ENCODE results near the gene MYBBP1A.

Gene MYBBP1A

GRCh38 chr17:4536742-4537411 is 18.3 kb downstream of the MYBBP1A start:
- DNase-seq (ENCODE audit: low read depth in 2 of 2): no peak

DNA sequence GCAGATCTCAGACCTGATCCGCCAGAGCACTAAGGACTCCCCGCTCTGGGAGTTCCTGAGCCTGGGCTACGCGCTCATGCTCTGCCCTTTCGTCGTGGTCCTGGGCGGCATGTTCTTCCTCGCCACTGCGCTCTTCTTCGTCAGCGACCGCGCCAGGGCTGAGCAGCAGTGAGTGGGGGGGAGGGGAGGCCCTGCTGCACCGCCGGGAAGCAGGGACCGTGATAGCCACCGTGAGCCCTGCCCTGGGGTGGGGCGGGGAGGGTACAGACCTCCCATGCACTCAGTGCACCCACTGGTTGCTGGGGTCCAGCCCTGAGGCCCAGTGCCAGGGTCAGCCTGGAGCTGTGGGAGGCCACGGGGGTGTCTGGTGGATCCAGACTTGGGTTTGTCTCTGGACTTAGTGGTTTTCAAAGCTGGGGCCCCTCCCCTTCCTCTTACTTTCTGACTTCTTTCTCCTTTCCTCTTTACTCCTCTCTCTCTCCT is 18.9 kb downstream of the MYBBP1A start:
- DNase-seq (ENCODE audit: low read depth in 2 of 2): no peak

DNA sequence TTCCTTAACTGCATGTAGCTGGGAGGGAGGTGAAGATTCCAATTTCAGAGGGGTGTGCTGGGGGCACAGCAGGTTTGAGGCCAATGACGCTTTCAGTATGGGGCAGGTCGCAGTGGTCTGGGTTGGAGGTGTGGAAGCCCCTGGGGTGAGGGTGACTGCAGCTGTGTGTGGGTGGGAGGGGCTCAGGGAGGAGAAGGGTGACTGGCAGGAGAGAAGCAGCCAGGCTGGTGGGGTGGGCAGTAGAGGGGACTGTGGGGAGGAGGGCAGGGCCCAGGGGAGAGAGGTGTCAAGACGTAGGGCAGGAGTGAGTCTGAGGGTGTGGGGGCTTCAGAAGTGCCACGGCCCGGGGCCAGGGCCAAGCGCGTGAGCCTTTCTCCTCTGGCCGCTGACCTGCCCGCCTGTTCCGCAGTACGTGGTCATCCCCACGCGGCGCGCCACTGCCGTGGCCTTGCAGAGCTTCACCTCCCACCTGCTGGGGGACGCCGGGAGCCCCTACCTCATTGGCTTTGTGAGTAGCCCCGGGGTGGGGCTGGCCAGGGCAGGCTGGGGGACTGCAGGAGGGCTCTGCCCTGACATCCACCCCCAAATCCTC is 19.4 kb downstream of the MYBBP1A start:
- no peak for DNase-seq (ENCODE audit: low read depth in 2 of 2)

GRCh38 chr17:4534928-4535666 is 20.1 kb downstream of the MYBBP1A start:
- no peak for DNase-seq (ENCODE audit: low read depth in 2 of 2)

GRCh38 chr17:4534515-4534914 is 20.7 kb downstream of the MYBBP1A start:
- no peak for DNase-seq (ENCODE audit: low read depth in 2 of 2)

DNA sequence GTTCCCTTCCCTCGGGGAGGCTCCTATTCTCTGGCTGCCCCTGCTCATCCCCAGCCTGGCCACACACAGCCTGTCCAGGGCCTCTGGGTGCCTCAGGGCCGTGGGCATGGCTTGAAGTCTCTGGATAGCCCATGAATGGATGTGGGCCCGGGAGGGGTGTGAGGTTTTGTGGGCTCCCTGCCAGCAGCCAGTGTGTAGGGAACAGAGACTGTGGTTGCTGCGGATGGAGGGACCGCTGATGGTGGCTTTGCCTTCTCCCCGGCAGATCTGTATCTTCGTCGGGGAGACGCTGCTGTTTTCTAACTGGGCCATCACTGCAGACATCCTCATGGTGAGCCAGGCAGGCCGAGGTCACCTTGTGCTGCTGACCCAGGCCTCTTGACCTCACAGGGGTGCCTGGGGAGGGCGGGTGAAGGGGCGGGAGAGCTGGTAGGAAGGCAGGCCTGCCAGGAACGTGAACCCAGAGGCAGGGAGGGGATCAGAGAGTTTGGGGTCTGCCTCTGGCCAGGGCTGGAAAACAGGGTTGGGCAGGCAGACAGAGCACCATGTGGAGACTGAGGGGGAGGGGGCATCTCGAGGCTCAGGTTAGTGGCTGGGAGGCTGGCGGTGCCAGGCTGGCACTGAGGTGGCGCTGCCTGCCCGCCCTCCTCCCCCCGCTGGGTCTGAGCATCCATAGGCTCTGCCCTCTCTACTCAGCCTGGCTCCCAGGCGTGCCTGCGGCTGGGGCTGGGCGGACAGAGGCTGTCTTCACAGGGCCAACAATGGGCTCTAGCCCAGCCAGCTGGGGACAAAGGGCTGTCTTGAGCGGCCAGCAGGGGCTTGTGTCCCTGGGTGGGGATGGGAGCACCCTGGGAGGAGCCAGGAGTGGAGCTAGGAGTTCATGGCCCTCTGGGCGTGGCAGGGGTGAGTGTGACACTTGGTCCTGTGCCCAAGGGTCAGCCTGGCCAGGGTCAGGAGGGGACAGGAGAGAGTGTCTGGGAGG is 21.4 kb downstream of the MYBBP1A start:
- no peak for DNase-seq (ENCODE audit: low read depth in 2 of 2)

DNA sequence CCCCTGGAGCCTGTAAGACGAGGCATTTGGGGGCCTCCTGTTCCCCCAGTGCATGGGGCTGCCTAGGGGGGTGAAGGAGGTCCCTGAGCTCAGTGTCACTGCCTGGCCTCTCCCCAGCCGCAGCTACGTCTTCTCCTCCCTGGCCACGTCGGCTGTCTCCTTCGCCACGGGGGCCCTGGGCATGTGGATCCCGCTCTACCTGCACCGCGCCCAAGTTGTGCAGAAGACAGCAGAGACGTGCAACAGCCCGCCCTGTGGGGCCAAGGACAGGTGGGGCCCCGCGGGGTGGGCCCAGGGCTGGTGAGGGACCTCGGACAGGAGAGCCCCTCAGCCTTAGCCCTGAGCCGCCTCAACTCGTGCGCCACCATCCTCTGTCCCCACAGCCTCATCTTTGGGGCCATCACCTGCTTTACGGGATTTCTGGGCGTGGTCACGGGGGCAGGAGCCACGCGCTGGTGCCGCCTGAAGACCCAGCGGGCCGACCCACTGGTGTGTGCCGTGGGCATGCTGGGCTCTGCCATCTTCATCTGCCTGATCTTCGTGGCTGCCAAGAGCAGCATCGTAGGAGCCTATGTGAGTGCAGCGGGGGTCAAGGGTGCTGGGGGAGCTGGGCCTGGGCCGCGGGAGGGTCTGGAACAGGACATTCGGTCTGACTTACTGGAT is 22.2 kb downstream of the MYBBP1A start:
- DNase-seq (ENCODE audit: low read depth in 2 of 2): no peak

GRCh38 chr17:4531988-4532736 is 23.0 kb downstream of the MYBBP1A start:
- DNase-seq (ENCODE audit: low read depth in 2 of 2): no peak

DNA sequence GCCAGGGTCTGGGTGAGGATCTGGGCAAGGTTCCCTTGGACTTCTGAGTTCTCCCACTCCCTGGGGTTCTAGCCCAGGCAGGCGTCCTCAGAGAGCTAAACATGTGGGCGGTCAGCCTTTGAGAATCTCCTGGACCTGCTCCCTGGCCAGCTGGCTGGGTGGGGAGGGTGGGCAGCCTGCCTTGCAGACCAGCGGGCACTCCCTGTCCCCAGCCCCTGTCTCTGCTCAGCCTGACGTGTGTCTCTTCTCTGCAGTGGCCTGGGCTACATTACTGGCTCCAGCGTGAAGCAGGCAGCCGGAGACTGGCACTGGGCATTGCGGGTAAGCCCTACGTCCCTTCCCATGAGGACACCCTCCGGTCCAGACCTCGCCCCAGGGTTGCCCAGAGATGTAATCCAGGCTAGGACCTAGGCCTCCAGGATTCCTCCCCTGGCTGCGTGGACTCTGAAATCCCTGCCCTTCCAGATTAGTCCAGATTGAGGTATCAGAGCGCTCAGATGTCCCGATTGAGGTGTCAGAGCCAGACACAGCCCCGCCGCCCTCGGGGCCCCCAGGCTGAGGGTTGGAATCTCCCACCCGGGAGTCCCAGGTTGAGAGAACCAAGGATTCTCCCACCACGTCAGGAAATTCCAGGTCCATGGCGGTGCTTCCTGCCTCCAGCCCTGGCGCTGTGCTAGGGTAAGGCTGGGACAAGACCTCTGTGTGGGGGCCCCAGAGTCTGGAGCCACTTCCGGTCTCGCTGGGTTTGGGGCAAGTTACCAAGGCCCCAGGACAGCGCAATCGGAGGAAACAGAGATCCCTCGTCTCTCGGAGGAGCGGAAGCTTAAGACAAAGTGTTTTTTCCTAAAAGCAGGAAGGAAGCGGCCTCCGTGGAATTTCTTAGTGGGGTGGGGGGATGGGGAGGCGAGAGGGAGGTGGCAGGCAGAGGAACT is 24.1 kb downstream of the MYBBP1A start:
- no peak for DNase-seq (ENCODE audit: low read depth in 2 of 2)

DNA sequence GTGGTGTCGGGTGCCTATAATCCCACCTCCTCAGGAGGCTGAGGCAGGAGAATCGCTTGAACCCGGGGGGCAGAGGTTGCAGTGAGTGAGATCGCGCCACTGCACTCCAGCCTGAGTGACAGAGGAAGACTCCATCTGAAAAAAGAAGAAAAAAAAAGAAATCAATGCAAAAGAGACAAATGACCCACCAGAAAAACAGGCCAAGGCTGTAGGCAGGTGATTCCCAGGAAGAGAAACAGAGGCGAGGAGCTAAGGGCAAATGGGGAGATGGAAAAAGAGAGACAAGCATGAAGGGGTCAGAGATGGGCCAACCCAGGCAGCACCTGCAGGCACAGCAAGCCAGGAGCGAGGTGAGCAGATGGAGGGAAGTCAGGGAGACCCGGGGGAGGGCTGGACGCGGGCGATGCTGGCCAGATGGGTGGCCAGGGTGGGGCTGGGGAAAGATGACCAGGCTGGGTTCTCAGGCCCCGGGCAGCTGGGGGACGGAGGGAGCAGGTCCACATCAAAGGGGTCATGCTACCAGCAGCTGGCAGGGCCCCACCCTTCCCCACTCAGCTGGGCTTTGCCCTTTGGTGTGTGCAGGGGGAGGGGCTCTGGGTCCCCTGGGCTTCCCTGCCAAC is 25.5 kb downstream of the MYBBP1A start:
- DNase-seq (ENCODE audit: low read depth in 2 of 2): no peak

DNA sequence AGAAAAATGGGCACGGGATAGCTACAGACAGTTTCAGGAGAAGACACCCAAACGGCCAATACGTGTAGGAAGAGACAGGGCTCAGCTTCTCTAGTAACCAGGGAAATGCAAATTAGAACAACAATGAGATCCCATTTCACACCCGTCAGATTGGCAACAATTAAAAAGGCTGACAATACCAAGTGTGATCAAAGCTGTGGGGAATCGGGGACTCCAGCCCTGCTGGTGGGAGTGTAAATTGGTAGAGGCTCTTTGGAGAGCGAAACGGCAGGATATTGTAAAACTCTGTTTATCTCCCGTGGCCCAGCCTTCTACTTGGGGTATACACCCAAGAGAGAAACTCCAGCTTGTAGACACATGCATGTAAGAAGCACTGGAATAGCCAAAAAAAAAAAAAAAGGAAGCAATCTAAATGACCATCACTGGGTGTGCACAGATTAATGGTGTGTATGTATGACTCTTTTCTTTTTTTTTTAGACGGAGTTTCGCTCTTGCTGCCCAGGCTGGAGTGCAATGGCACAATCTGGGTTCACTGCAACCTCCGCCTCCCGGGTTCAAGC is 27.5 kb downstream of the MYBBP1A start:
- no peak for DNase-seq (ENCODE audit: low read depth in 2 of 2)

- no peak for DNase-seq (ENCODE audit: low read depth in 2 of 2)
Observed at GRCh38 chr17:4527134-4527533, 28.1 kb downstream of the MYBBP1A start.

GRCh38 chr17:4525691-4526397 is 29.3 kb downstream of the MYBBP1A start:
- DNase-seq (ENCODE audit: low read depth in 2 of 2): no peak

DNA sequence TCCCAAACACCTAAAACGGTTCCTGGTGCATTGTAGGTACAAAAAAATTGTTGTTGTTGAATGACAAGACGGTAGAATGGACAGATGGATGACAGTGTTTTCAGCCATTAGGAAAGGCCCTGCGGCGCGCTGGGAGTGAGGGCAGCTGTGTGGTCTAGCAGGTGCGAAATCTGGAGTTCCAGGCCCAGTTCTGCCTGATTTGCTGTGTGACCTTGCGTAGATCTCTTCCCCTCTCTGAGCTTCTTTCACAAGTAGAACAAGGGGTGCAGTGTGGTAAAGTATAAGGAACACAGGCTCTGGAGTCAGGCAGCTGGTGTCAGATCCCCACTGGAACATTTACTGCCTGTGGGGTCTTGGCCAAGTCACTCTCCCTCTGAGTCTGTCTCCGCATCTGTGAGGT is 31.2 kb downstream of the MYBBP1A start:
- DNase-seq (ENCODE audit: low read depth in 2 of 2): no peak

DNA sequence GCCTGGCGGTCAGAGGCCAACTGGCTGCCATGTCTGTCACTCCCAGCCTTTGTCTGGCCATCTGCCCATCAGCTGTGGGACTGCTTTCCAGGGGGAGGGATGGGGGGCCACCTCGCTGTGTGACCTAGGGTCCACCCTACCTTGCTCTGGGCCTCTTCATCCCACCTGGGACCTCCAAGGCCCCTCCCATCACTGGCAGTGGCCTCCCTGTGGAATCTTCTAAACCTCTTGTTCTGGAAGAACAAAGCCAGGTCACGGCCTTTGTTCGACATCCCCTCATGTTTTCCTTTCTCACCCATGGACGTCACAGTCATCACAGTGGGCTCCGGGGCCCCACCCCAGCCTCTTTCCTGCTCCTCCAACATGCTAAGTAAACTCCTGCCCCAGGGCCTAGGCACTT is 32.5 kb downstream of the MYBBP1A start:
- DNase-seq (ENCODE audit: low read depth in 2 of 2): no peak

DNA sequence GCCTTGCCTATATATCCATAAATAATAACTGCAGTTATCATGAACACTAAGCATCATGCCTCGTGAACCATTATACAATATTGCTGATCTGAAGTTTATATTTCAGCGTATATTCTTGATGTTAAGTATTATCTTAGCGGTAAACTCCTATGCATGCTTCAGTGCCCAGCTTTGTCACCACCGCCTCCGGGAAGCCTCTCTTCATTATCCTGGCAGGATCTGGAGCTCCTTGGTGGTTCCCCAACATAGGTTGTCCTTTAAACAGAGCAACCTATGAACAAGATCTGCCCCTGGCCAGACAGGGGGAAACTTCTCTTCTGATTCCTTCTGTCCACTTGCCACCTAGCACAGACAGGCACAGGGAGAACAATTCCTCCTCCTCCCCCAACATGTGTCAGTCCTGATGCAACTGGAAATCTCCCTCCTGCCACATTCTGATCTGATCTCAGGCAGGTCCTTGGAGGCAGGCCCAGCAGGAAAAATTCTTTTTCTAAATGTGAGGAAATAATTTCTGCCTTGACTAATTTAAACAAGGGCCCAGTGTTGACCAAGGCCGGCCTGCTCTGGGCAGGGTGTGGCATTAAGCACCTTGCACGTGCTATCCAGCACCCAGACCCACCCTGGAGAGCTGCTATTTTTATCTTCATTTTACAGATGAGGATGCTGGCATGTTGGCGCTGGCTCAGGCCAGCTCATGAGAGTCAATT is 34.1 kb downstream of the MYBBP1A start:
- no peak for DNase-seq (ENCODE audit: low read depth in 2 of 2)
